ENCODE results near the gene LAMA3. TPM values are rescaled to one million over a fixed set of nuclear protein-coding genes. Genes with fewer than 3 reads are reported as not detected.
A peak's percentile ranks its signal among the peaks of the same experiment; 100 is the strongest.

Gene LAMA3
- total RNA-seq, 1 donor from 2014 or later = 1.9 TPM

DNA sequence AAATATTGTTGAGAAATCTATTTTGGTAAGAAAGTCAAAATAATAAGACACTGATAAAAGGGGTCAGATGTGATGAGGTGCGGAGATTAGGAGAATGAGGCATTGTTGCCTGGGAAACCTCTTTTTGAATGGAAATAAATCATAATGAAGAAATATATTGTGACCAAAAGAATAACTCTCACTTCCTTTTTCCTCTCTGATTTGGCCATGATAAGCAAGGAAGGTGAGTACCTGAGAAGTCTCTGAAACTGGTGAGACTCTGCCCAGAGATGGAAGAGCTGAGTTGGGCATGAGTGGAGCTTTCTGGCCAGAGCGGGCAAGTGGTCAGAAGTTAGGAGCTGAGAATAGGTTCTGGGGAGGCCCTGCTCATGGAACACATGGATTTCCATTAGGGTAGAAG lies 11.8 kb downstream of the LAMA3 start:
- Mint-ChIP-seq H3K27me3 (ENCODE audit: low read depth) (peaks cover 18% of the 10 kb centered on the region), H3K27ac (ENCODE audit: unreplicated experiment) (no peak overlapping the region), H3K9me3 (ENCODE audit: low read depth) (no peaks in the 10 kb centered on the region), H3K4me3 (ENCODE audit: unreplicated experiment) (no peak overlapping the region), H3K36me3 (ENCODE audit: low read depth) (no peaks in the 10 kb centered on the region), H3K4me1 (ENCODE audit: low read depth) (peaks cover 12% of the 10 kb centered on the region)
- no peak for DNase-seq (ENCODE audit: low spot score)
- TF ChIP-seq, protein P1, sequence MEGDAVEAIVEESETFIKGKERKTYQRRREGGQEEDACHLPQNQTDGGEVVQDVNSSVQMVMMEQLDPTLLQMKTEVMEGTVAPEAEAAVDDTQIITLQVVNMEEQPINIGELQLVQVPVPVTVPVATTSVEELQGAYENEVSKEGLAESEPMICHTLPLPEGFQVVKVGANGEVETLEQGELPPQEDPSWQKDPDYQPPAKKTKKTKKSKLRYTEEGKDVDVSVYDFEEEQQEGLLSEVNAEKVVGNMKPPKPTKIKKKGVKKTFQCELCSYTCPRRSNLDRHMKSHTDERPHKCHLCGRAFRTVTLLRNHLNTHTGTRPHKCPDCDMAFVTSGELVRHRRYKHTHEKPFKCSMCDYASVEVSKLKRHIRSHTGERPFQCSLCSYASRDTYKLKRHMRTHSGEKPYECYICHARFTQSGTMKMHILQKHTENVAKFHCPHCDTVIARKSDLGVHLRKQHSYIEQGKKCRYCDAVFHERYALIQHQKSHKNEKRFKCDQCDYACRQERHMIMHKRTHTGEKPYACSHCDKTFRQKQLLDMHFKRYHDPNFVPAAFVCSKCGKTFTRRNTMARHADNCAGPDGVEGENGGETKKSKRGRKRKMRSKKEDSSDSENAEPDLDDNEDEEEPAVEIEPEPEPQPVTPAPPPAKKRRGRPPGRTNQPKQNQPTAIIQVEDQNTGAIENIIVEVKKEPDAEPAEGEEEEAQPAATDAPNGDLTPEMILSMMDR (IDR thresholded peaks at IDR 0.05) = no peak

GRCh38 chr18:23701544-23702064 lies 12.4 kb downstream of the LAMA3 start:
- TF ChIP-seq, protein P1 (IDR thresholded peaks at IDR 0.05) = no peak
- Mint-ChIP-seq H3K4me3 (ENCODE audit: unreplicated experiment) (no peak overlapping the region), H3K9me3 (ENCODE audit: low read depth) (no peaks in the 10 kb centered on the region), H3K36me3 (ENCODE audit: low read depth) (no peaks in the 10 kb centered on the region), H3K4me1 (ENCODE audit: low read depth) (peaks cover 12% of the 10 kb centered on the region), H3K27me3 (ENCODE audit: low read depth) (peaks cover 18% of the 10 kb centered on the region), H3K27ac (ENCODE audit: unreplicated experiment) (no peak overlapping the region)
- no peak for DNase-seq (ENCODE audit: low spot score)

GRCh38 chr18:23702606-23703005 lies 13.4 kb downstream of the LAMA3 start:
- Mint-ChIP-seq H3K36me3 (ENCODE audit: low read depth) (peaks cover 1% of the 10 kb centered on the region), H3K4me3 (ENCODE audit: unreplicated experiment) (no peak overlapping the region), H3K27me3 (ENCODE audit: low read depth) (peaks cover 18% of the 10 kb centered on the region), H3K27ac (ENCODE audit: unreplicated experiment) (no peak overlapping the region), H3K9me3 (ENCODE audit: low read depth) (peaks cover 4% of the 10 kb centered on the region), H3K4me1 (ENCODE audit: low read depth) (peaks cover 12% of the 10 kb centered on the region)
- DNase-seq (ENCODE audit: low spot score) = no peak
- TF ChIP-seq, protein P1 (IDR thresholded peaks at IDR 0.05) = no peak

GRCh38 chr18:23703057-23703986 lies 14.1 kb downstream of the LAMA3 start:
- TF ChIP-seq, protein P1 (IDR thresholded peaks at IDR 0.05) = peak; percentile 81

DNA sequence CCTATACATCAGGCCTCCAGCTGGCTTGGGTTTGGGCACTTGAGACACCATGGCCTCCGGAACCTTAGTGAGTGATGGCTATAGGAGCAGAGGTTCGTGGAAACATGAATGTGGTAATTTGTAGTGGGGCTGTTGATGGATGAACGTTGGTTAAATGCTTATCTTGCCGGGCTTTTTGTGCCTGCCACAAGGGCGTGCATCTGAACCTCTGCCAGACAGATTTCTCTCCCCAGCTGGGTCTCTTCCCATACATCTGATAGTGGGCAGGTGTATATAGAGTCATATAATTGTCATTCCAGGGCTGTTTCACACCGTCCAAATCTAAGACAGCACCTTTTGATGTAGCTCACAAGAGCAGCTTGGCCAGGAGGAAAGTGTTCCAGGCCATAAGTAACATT lies 14.7 kb downstream of the LAMA3 start:
- Mint-ChIP-seq H3K27me3 (ENCODE audit: low read depth) (peaks cover 18% of the 10 kb centered on the region), H3K27ac (ENCODE audit: unreplicated experiment) (no peak overlapping the region), H3K9me3 (ENCODE audit: low read depth) (peaks cover 4% of the 10 kb centered on the region), H3K36me3 (ENCODE audit: low read depth) (peaks cover 3% of the 10 kb centered on the region), H3K4me1 (ENCODE audit: low read depth) (peaks cover 9% of the 10 kb centered on the region), H3K4me3 (ENCODE audit: unreplicated experiment) (no peak overlapping the region)
- TF ChIP-seq, protein P1 (IDR thresholded peaks at IDR 0.05) = no peak
- no peak for DNase-seq (ENCODE audit: low spot score)

More at GRCh38 chr18:23703057-23703986, 14.1 kb downstream of the LAMA3 start:
- H3K27me3 Mint-ChIP-seq (ENCODE audit: low read depth) = peaks cover 18% of the 10 kb centered on the region
- H3K9me3 Mint-ChIP-seq (ENCODE audit: low read depth) = peaks cover 4% of the 10 kb centered on the region
- H3K36me3 Mint-ChIP-seq (ENCODE audit: low read depth) = peaks cover 3% of the 10 kb centered on the region
- H3K27ac Mint-ChIP-seq (ENCODE audit: unreplicated experiment) = no peak overlapping the region
- no peak for DNase-seq (ENCODE audit: low spot score)
- peaks cover 12% of the 10 kb centered on the region for H3K4me1 Mint-ChIP-seq (ENCODE audit: low read depth)
- H3K4me3 Mint-ChIP-seq (ENCODE audit: unreplicated experiment) = no peak overlapping the region

All from chondrocyte (in vitro differentiated cells).